VCaP (cell line): ENCODE data around the gene GARIN5B.

Experiments
- H3K27ac ChIP-seq: fragments of 450-650 bp; 2 replicates; pipeline ENCODE4 v1.5.1; 2017
- CTCF ChIP-seq: fragments of 450-650 bp; conservative IDR thresholded peaks from 2 replicates; pipeline ENCODE4 v1.5.1; 2017; ENCODE audit warnings: mild to moderate bottlenecking, moderate library complexity

Gene GARIN5B

DNA sequence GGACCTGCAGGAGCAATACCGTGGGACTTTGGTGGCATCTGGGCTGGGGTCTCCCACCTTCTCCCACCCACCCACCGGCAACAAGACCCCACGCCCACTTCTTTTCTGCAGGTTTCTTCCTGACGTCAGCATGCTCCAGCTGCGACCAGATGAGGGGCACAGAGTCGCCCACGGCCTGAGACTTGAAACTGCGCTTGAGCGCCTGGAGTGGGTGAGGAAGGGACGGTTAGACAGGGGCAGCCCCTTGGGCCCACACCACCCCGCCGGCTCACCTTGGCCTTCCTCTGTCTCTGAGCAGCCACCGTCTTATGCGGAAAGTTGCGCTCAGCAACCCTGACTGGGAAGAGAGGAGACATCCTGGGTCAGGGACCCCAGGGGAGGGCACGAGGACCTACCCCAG lies 2.2 kb downstream of the GARIN5B start:
- H3K27ac ChIP-seq = no peak overlapping the region
- no peak for TF ChIP-seq CTCF

- no peak for TF ChIP-seq CTCF
These were observed 3.8 kb downstream of the GARIN5B start for GRCh38 chr19:55358943-55359908.

GRCh38 chr19:55358493-55358892 lies 4.6 kb downstream of the GARIN5B start:
- no peak for TF ChIP-seq CTCF

More at GRCh38 chr19:55358943-55359908, 3.8 kb downstream of the GARIN5B start:
- no peak overlapping the region for H3K27ac ChIP-seq

GRCh38 chr19:55355213-55355821 lies 7.7 kb downstream of the GARIN5B start:
- no peak overlapping the region for H3K27ac ChIP-seq
- no peak for TF ChIP-seq CTCF

More at GRCh38 chr19:55358493-55358892, 4.6 kb downstream of the GARIN5B start:
- H3K27ac ChIP-seq = no peak overlapping the region

DNA sequence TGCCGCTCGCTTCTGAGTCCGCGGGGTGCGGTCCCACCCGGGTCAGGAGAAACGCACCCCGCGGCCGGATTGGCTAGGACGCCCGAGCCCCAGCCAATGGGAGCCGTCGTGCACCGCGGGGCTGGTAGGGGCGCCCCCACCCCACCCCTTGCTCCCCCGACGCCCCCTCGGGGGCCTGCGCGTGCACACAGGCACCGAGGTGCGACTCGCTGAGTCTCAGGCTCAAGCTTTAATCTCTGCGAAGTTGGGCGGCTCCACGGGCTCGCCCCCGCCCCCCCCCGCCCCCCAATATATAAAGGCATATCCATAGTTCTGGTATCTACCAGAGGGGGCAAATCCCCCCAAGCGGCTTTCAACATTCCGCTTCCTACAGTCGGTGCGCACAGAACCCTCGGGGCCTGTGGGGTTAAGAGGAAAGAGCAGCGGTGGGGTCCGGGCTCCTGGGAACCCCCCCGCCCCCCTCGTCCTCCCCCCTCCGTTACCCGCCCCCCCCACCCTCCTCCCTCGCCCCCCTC lies 8.3 kb downstream of the GARIN5B start, which contains the start of gene COX6B2:
Gene COX6B2, minus strand, starts transcription at position 22 of the 515 bp plus-strand sequence. CDS start 198 bp downstream, outside the sequence.
- TF ChIP-seq CTCF = no peak
- H3K27ac ChIP-seq = no peak within 1 kb of the TSS

DNA sequence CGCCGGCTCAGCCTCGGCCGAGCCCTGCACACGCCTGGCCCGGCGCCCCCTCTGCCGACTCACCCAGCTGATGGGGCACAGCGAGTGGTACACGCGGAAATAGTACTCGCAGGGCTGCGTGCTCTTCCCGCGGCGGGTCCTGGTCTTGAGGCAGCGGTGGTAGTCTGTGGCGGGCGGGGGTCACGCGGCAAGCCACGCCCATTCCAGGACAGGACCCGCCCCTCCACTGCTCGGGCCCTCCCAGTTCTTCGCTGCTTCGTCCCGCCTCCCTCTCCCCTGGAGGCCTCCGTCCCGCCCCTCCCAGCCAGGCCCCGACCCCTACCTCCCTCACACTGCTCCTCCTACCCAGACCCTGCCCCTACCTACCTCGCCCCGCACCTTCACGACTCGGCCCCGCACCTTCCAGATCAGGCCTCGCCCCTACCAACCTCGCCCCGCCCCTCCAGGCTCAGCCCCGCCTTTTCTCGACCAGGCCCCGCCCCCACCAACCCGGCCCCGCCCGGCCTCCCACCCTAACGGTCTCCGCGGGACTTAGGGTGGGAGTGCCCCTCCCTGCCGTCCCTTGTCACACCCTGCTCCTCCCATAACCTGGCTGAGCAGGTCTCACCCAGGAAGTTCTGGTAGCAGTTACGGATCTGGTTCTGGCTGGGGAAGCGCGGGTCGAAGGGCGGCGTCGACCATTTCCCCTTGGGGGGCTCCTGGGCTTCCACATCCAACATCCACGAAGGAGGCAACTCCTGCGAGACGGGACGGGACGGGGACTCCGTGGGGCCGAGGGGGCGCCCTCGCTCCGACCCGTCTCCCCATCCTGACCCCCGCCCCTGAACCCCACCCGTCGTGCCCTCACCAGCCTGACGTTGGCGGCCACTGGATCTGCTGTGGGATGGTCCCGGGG lies 9.0 kb downstream of the GARIN5B start:
- no peak overlapping the region for H3K27ac ChIP-seq

More for the DNA sequence above, 9.0 kb downstream of the GARIN5B start:
- TF ChIP-seq CTCF = no peak
